Stimulated activated effector memory CD8-positive, alpha-beta T cell treated with anti-CD3 and anti-CD28 coated beads, Interleukin-12 subunit alpha, Interleukin-12 subunit beta, amount 100 ng/mL, for 72 hours (primary cell): ENCODE data around the gene IL2RA.
A peak's percentile ranks its signal among the peaks of the same experiment; 100 is the strongest.

Source experiments
- ATAC-seq: fragments of 150-1000 bp; cut with Tn5 transposase; 2 replicates; pipeline ENCODE4 v1.10.0; 2021
- DNase-seq, 2 donors: peaks; one replicate each; pipeline ENCODE4 v3.0.0; 2021 to 2022; ENCODE audit warnings: low spot score in 2 of 2
- H3K27ac Mint-ChIP-seq: one replicate; pipeline ENCODE4 v1.8.0; 2022; ENCODE audit warnings: mild to moderate bottlenecking, mixed read lengths
- H3K36me3 Mint-ChIP-seq: one replicate; pipeline ENCODE4 v1.8.0; 2022; ENCODE audit warnings: mild to moderate bottlenecking, mixed read lengths
- H3K4me1 Mint-ChIP-seq: one replicate; pipeline ENCODE4 v1.8.0; 2022; ENCODE audit warnings: mixed read lengths
- H3K4me3 Mint-ChIP-seq: one replicate; pipeline ENCODE4 v1.8.0; 2022; ENCODE audit warnings: mild to moderate bottlenecking, mixed read lengths
- H3K9me3 Mint-ChIP-seq: one replicate; pipeline ENCODE4 v1.8.0; 2022; ENCODE audit warnings: mixed read lengths

IL2RA gene

GRCh38 chr10:6023661-6024333 is 38.4 kb downstream of the IL2RA start:
- peaks cover 64% of the 10 kb centered on the region for H3K4me1 Mint-ChIP-seq
- no peak for ATAC-seq
- H3K4me3 Mint-ChIP-seq, result no peak overlapping the region
- H3K27ac Mint-ChIP-seq, result peak overlapping the region; percentile 86
- DNase-seq, result peak in 1 of 2 donors; percentile 43
- peaks cover 100% of the 10 kb centered on the region for H3K36me3 Mint-ChIP-seq
- H3K9me3 Mint-ChIP-seq, result no peaks in the 10 kb centered on the region

GRCh38 chr10:6022660-6023059 is 39.5 kb downstream of the IL2RA start:
- no peaks in the 10 kb centered on the region for H3K9me3 Mint-ChIP-seq
- peak overlapping the region; percentile 16 for H3K4me3 Mint-ChIP-seq
- H3K27ac Mint-ChIP-seq, result peak overlapping the region; percentile 86
- DNase-seq (no peak), ATAC-seq (no peak)
- H3K4me1 Mint-ChIP-seq, result peaks cover 64% of the 10 kb centered on the region
- H3K36me3 Mint-ChIP-seq, result peaks cover 100% of the 10 kb centered on the region

- H3K27ac Mint-ChIP-seq, result peak overlapping the region; percentile 86
- peak overlapping the region; percentile 20 for H3K4me3 Mint-ChIP-seq
- DNase-seq (peak; percentile 0 to 47), ATAC-seq (no peak)
- H3K4me1 Mint-ChIP-seq, result peaks cover 67% of the 10 kb centered on the region
- H3K36me3 Mint-ChIP-seq, result peaks cover 100% of the 10 kb centered on the region
- H3K9me3 Mint-ChIP-seq, result no peaks in the 10 kb centered on the region
These were observed 41.3 kb downstream of the IL2RA start for GRCh38 chr10:6020826-6021225.

DNA sequence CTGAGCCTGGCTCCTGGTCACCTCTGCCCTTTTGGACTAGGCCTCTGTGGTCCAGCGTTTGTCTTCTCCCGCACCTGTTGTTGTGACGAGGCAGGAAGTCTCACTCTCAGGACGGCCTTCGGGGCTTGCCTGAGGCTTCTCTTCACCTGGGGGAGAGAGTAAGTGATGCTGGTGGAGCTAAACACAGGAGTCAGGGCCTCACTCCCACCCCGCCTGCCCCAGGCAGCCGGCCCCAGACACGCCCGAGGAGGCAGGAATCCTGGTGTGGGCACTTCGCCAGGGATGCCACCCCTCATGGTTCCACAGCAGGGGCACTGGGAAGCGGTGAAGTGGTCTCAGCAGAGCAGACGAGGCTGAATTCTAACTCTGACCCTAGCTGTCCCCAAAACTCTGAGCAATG is 42.4 kb downstream of the IL2RA start:
- peak in 1 of 2 donors; percentile 47 for DNase-seq
- peaks cover 77% of the 10 kb centered on the region for H3K4me1 Mint-ChIP-seq
- peaks cover 100% of the 10 kb centered on the region for H3K36me3 Mint-ChIP-seq
- H3K4me3 Mint-ChIP-seq, result no peak overlapping the region
- H3K9me3 Mint-ChIP-seq, result no peaks in the 10 kb centered on the region
- peak overlapping the region; percentile 89 for H3K27ac Mint-ChIP-seq
- ATAC-seq, result peak; percentile 2

DNA sequence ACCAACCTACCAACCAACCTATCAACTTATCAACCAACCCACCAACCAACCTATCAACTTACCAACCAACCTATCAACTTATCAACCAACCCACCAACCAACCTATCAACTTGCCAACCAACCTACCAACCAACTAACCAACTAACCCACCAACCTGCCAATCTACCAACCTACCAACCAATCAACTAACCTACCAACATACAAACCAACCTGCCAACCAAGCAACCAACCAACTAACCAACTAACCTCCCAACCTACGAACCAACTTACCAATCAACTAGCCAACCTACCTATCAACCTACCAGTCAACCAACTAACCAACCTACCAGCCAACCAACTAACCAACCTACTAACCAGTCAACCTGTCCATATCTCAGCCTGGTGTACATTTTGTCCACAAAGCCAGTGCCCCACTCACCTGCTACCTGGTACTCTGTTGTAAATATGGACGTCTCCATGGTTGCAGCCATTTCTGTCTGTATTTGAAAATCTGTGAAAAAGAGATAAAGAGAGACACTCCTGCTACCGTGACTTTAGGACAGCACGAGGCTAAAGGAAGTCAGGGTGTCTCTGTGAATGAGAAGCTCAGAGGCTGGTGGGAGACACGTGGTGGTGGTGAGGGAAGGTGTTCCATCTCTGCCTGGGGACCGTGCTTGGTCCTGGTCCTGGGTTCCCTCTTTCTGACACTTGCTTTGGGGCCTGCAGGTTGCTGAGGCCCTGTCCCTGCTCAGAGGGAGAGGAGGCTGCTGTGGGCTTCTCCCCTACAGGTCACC is 43.0 kb downstream of the IL2RA start:
- Mint-ChIP-seq H3K27ac (peak overlapping the region; percentile 89), H3K9me3 (no peaks in the 10 kb centered on the region), H3K36me3 (peaks cover 100% of the 10 kb centered on the region), H3K4me3 (peak overlapping the region; percentile 0), H3K4me1 (peaks cover 83% of the 10 kb centered on the region)
- DNase-seq (peak in 1 of 2 donors; percentile 54), ATAC-seq (peak; percentile 4)

DNA sequence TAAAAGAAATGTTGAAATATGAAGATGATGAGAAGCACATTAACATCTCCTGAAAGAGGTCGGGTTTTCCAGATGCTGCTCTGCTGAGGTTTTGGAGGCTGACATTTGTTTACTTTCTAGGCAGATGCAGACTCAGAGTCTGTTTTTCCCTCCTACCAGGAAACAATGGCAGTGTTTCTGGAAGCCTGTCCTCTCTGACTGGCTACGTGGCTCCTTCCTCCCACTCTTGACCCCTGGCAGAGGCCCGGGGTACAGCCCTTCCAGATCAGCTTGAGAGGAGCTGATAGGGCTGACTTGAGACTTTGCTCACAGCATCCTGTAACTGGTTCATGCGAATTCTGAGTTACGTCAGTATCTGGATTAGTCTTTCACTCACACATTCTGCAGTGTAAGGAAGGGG is 43.7 kb downstream of the IL2RA start:
- no peak for DNase-seq
- no peak for ATAC-seq
- Mint-ChIP-seq H3K4me3 (peak overlapping the region; percentile 0), H3K36me3 (peaks cover 100% of the 10 kb centered on the region), H3K27ac (peak overlapping the region; percentile 89), H3K9me3 (no peaks in the 10 kb centered on the region), H3K4me1 (peaks cover 86% of the 10 kb centered on the region)

DNA sequence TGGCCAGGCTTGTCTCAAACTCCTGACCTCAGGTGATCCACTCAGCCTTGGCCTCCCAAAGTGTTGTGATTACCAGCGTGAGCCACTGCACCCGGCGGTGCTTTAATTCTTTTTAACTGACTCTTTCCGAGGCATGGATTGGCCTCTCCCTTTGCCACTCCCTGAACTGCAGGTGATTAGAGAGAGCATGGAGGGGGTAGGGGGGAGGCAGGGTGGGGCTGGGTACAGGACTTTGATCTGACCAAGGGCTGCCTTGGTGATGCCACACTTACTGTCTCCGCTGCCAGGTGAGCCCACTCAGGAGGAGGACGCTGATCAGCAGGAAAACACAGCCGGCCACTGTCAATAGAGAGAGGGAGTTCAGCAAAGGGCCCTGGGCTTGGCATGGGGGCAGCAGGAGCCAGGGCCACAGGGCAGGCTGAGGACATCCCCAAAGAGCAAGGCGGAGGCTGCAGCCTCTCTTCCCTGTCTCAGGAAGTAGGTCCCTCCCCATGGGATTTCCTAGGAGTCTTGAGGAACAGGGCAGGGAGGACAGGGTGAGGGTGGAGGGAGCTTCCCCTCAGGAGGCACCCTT is 44.3 kb downstream of the IL2RA start:
- no peak overlapping the region for H3K4me3 Mint-ChIP-seq
- H3K27ac Mint-ChIP-seq, result peak overlapping the region; percentile 89

GRCh38 chr10:6014241-6014761 is 47.9 kb downstream of the IL2RA start:
- Mint-ChIP-seq H3K9me3 (peaks cover 2% of the 10 kb centered on the region), H3K36me3 (peaks cover 100% of the 10 kb centered on the region), H3K4me1 (peaks cover 79% of the 10 kb centered on the region), H3K27ac (peak overlapping the region; percentile 89), H3K4me3 (peak overlapping the region; percentile 15)
- peak in 1 of 2 donors; percentile 67 for DNase-seq
- ATAC-seq, result peak; percentile 81

More for the DNA sequence above, 44.3 kb downstream of the IL2RA start:
- ATAC-seq (no peak), DNase-seq (no peak)
- Mint-ChIP-seq H3K36me3 (peaks cover 100% of the 10 kb centered on the region), H3K4me1 (peaks cover 83% of the 10 kb centered on the region), H3K9me3 (no peaks in the 10 kb centered on the region)

DNA sequence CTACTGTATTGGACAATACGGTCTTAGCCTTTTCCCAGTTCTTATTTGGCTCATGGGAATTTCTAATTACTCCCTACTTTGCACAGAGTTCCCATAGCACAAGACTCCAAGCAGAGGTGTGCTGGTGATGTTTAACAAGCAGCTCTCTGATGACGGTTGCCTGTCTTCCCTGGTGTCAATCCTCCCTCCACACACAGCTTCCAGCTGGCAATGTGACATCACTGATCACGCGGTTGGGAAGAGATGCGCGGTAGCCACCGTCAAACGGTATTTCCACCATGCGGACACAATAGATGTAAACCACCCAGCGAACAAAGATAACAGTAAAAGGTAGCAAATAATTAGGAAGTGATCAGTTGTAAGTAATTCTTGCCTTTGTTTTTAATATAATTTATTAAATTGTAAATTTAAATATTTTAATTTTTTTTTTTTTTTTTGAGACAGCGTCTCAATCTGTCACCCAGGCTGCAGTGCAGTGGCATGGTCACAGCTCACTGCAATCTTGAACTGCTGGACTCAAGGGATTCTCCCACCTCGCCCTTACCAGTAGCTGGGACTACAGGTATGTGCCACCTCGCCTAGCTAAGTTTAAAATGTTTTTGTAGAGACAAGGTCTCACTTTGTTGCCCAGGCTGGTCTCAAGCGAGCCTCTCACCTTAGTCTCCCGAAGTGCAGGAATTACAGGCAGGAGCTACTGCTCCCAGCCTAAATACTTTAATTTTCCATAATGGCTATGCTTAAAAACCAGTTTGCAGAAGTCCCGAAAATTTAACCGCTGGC is 48.6 kb downstream of the IL2RA start:
- ATAC-seq (no peak), DNase-seq (peak in 1 of 2 donors; percentile 52)
- Mint-ChIP-seq H3K9me3 (peaks cover 2% of the 10 kb centered on the region), H3K4me3 (no peak overlapping the region), H3K27ac (peak overlapping the region; percentile 89), H3K4me1 (peaks cover 76% of the 10 kb centered on the region), H3K36me3 (peaks cover 100% of the 10 kb centered on the region)

DNA sequence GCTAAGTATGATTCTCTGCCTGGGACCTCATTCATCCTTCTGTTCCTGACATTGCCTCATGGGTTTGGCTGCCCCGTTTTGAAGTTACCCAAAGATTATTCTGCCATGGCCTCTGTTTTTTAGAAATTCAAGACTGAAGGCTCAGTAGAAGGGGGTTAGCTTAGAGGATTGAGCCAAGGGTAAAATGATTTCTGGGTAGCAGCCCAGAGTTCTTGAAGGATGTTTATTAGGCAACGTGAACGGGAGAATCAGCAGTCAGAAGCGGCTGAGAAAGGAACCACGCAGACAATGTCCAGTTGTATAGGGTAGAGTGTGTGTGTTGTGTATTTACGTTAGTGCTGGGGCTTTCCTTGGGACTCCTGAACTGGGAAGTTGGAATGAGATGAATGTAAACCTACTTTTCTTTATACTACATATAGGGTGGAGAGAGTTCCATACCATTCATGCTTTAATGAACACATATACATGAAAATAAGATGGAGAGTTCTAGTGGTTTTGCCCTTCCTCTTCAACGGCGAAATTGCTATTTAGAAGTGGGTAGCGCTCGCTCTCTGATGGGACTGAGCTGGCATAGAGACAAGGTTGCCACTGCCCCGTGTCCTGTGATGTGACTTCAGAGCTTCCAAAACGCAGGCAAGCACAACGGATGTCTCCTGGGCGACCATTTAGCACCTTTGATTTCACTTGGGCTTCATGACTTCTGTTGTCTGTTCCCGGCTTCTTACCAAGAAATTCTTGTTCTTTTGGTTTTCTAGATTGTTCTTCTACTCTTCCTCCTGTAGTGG is 49.9 kb downstream of the IL2RA start:
- H3K4me1 Mint-ChIP-seq, result peaks cover 64% of the 10 kb centered on the region
- peaks cover 97% of the 10 kb centered on the region for H3K36me3 Mint-ChIP-seq
- H3K27ac Mint-ChIP-seq, result peak overlapping the region; percentile 89
- ATAC-seq (no peak), DNase-seq (peak in 1 of 2 donors; percentile 53)
- peak overlapping the region; percentile 7 for H3K4me3 Mint-ChIP-seq
- peaks cover 5% of the 10 kb centered on the region for H3K9me3 Mint-ChIP-seq

DNA sequence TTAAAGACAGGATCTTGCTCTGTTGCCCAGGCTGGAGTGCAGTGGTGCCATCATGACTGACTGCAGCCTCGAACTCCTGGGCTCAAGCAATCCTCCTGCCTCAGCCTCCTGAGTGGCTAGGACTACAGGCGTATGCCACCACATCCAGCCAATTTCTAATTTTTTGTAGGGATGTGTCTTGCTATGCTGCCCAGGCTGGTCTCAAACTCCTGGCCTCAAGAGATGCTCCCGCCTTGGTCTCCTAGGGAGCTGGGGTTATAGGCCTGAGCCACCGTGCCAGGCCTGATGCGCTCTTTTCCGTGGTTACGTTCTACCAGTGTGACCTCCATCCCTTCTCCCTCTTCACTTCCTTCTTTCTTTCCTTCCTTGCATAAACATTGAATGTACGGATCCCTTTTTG is 50.6 kb downstream of the IL2RA start:
- DNase-seq (peak in 1 of 2 donors; percentile 57), ATAC-seq (peak; percentile 12)
- H3K4me1 Mint-ChIP-seq, result peaks cover 59% of the 10 kb centered on the region
- H3K27ac Mint-ChIP-seq, result peak overlapping the region; percentile 89
- peak overlapping the region; percentile 7 for H3K4me3 Mint-ChIP-seq
- H3K9me3 Mint-ChIP-seq, result peaks cover 5% of the 10 kb centered on the region
- H3K36me3 Mint-ChIP-seq, result peaks cover 90% of the 10 kb centered on the region

- DNase-seq, result no peak
These were observed 51.6 kb downstream of the IL2RA start for GRCh38 chr10:6010569-6010968.

DNA sequence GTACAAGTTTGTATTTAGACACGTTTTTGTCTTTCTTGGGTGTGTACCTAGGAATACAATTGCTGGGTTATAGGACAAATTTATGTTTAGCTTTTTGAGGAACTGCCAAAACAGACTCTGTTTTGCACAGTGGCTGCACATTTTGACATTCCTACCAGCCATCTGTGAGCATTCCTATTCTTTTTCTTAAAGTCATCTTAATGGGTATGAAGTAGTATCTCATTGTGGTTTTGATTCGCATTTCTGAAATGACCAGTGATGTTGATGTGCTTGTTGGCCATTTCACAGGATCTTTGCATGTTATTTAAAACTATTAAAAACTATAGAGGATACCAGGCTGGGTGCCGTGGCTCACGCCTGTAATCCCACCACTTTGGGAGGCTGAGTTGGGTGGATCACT is 52.2 kb downstream of the IL2RA start:
- peaks cover 74% of the 10 kb centered on the region for H3K36me3 Mint-ChIP-seq
- H3K27ac Mint-ChIP-seq, result peak overlapping the region; percentile 90
- H3K4me1 Mint-ChIP-seq, result peaks cover 47% of the 10 kb centered on the region
- peak overlapping the region; percentile 7 for H3K4me3 Mint-ChIP-seq
- H3K9me3 Mint-ChIP-seq, result peaks cover 5% of the 10 kb centered on the region
- DNase-seq (peak in 1 of 2 donors; percentile 53), ATAC-seq (no peak)

More at GRCh38 chr10:6010569-6010968, 51.6 kb downstream of the IL2RA start:
- no peak for ATAC-seq
- Mint-ChIP-seq H3K4me3 (no peak overlapping the region), H3K27ac (peak overlapping the region; percentile 90), H3K4me1 (peaks cover 51% of the 10 kb centered on the region), H3K9me3 (peaks cover 5% of the 10 kb centered on the region), H3K36me3 (peaks cover 80% of the 10 kb centered on the region)

DNA sequence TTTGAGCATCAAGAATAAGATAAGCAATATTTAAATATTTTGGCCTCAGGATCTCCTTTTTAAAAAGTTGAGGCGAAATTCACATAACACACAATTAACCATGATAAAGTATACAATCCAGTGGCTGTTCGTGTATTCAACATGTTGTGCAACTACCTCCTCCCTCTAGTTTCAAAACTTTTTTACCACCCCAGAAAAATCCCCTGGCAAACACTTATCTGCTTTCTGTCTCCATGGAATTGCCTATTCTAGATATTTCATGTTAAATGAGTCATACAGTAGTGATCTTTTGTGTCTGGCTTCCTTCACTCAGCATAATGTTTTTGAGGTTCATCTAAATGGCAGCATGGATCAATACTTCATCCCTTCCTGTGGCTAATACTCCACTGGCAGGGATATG is 53.0 kb downstream of the IL2RA start:
- H3K27ac Mint-ChIP-seq, result peak overlapping the region; percentile 90
- peaks cover 47% of the 10 kb centered on the region for H3K4me1 Mint-ChIP-seq
- peaks cover 66% of the 10 kb centered on the region for H3K36me3 Mint-ChIP-seq
- ATAC-seq (peak; percentile 41), DNase-seq (no peak)
- peaks cover 5% of the 10 kb centered on the region for H3K9me3 Mint-ChIP-seq
- no peak overlapping the region for H3K4me3 Mint-ChIP-seq
